Upper lobe of right lung (tissue), 1 donor: ENCODE results near the gene AK1. TPM values are rescaled to one million over a fixed set of nuclear protein-coding genes. Genes with fewer than 3 reads are reported as not detected.
A peak's percentile ranks its signal among the peaks of the same experiment; 100 is the strongest.

Source experiments
- ATAC-seq: fragments of 200-7000 bp; cut with Tn5 transposase; one replicate; pipeline ENCODE4 v1.9.1; 2020; ENCODE audit warnings: mild to moderate bottlenecking, moderate library complexity
- DNase-seq: peaks from one replicate; pipeline ENCODE4 v3.0.0-alpha.2; 2020
- H3K27ac ChIP-seq: fragments of 200-600 bp; one replicate; pipeline ENCODE4 v1.8.0; 2022
- H3K27me3 ChIP-seq: fragments of 200-600 bp; one replicate; pipeline ENCODE4 v1.8.0; 2022; ENCODE audit warnings: mild to moderate bottlenecking
- H3K36me3 ChIP-seq: fragments of 200-600 bp; one replicate; pipeline ENCODE4 v1.8.0; 2022
- H3K4me1 ChIP-seq: fragments of 200-600 bp; one replicate; pipeline ENCODE4 v1.8.0; 2022
- H3K4me3 ChIP-seq: fragments of 200-600 bp; one replicate; pipeline ENCODE4 v1.8.0; 2022; ENCODE audit warnings: mild to moderate bottlenecking
- H3K9me3 ChIP-seq: fragments of 200-600 bp; one replicate; pipeline ENCODE4 v1.8.0; 2022
- CTCF ChIP-seq: fragments of 200-600 bp; IDR thresholded peaks from one replicate; pipeline ENCODE4 v1.8.0; 2022; ENCODE audit warnings: antibody characterized with exemption
- intact Hi-C: fragments of 100-400 bp; cut with DNase I; formaldehyde crosslinking; loops from one replicate; pipeline ENCODE4 v1.11.0; 2022
- total RNA-seq: library from RNA; stranded (reverse); fragmentation: NEBNext Ultra II Directional; extraction: Animal tissue kit (Norgen Biotek cat#: 25700); gene quantifications from one replicate; pipeline ENCODE4 v1.2.1, GENCODE V29; 2021
- donor health status: DM: no; HTN: yes; CAD: no; lungs with severe emphysema.

AK1 gene
- total RNA-seq, 1 donor from 2014 or later = 158 TPM

DNA sequence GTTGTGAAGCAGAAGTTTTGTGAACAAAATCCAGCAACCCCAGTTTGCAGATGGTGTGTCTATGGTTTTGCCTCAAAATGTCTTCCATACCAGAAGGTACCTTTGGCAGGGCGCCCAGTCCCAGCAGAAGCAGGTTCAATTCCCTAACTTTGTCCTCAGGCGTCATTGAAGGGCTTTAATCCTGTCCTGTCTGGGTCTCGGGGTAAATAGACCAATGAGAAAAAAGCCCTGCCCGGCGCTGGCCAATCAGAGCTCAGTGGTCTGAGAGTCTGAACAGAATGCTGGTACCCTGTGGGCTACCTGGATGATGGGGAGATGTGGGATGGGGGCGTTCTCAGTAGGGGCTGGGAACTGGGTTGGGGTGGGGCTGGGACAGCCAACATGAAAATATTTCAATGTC lies 45.6 kb upstream of the AK1 start:
- intact Hi-C loops = loop anchor here (5.0 to 10.0 kb wide), 2 partner anchors 188 to 336 kb away; partner anchors contain the start of gene TOR2A
- Histone ChIP-seq H3K36me3 (no peaks in the 10 kb centered on the region), H3K4me1 (peaks cover 44% of the 10 kb centered on the region), H3K9me3 (no peaks in the 10 kb centered on the region), H3K4me3 (no peak overlapping the region), H3K27me3 (peaks cover 11% of the 10 kb centered on the region), H3K27ac (no peak overlapping the region)
- no peak for TF ChIP-seq CTCF
- DNase-seq = no peak
- ATAC-seq = no peak

DNA sequence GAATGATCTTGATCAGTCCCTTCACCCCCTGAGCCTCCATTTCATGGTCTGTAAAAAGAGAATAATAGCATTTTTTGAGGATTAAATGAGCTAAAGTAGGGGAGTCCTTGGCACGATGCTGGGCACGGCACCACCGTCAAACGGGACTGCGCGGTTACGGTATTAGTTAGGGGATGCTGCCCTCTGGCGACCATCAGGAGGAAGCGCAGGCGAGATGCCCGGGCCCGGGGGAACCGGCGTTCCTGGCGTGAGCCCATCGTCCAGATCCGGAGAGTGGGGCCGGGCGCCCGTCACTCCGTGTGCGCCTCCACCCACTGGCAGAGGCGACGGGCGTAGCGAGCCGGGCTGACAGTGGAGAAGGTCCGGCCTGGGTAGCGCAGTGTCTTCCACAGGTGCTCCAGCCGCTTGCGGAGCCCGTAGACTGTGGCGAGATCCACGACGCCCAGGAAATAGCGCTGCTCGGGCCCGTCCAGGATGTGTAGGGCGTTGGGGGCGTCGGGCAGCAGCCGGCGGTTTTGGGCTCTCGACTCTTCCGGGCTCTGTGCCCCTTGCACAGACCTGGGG lies 44.2 kb upstream of the AK1 start:
- ATAC-seq = peak; percentile 59
- DNase-seq = peak; percentile 86
- no peaks in the 10 kb centered on the region for H3K9me3 ChIP-seq
- TF ChIP-seq CTCF = peak; percentile 98
- intact Hi-C loops = loop anchor here (5.0 to 10.0 kb wide), 2 partner anchors 187 to 334 kb away; partner anchors contain the start of gene TOR2A
- H3K27ac ChIP-seq = no peak overlapping the region
- H3K27me3 ChIP-seq = peaks cover 1% of the 10 kb centered on the region
- peak overlapping the region; percentile 30 for H3K4me3 ChIP-seq
- no peaks in the 10 kb centered on the region for H3K36me3 ChIP-seq
- peaks cover 40% of the 10 kb centered on the region for H3K4me1 ChIP-seq

GRCh38 chr9:127920794-127921193 lies 43.3 kb upstream of the AK1 start:
- H3K27me3 ChIP-seq = no peaks in the 10 kb centered on the region
- DNase-seq (no peak), ATAC-seq (no peak)
- no peak overlapping the region for H3K27ac ChIP-seq
- no peak for TF ChIP-seq CTCF
- no peaks in the 10 kb centered on the region for H3K9me3 ChIP-seq
- intact Hi-C loops = loop anchor here (5.0 to 10.0 kb wide), 2 partner anchors 186 to 333 kb away; partner anchors contain the start of gene TOR2A
- no peaks in the 10 kb centered on the region for H3K36me3 ChIP-seq
- no peak overlapping the region for H3K4me3 ChIP-seq
- H3K4me1 ChIP-seq = peaks cover 46% of the 10 kb centered on the region

DNA sequence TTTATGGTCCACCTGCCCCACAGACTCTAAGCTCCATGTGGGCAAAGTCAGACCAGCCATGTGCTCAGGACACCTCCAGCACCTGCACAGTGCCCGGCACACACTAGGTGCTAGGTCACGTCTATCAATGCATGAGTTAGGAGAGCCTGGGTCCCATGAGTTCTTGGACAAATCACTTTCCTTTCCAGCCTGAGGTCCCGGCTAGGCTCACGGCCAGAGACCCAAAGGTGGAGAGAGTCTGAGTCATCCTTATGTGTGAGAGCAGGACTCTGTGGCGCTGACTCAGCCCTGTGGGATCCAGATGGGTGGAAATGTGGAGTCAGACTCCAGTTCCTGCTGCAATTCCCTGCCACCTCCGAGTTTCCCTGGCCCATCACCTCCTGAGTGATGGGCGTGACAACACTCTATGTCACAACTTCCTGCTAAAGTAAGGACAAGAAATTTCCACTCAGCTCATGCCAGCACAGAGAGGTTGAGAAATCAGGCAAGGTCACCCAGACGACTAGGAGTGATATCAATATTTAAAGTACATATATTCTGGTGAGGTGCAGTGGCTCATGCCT lies 41.9 kb upstream of the AK1 start:
- no peaks in the 10 kb centered on the region for H3K9me3 ChIP-seq
- intact Hi-C loops = no loop called here
- H3K27me3 ChIP-seq = no peaks in the 10 kb centered on the region
- H3K4me3 ChIP-seq = no peak overlapping the region
- DNase-seq = peak; percentile 92
- TF ChIP-seq CTCF = no peak
- H3K4me1 ChIP-seq = peaks cover 57% of the 10 kb centered on the region
- H3K27ac ChIP-seq = peak overlapping the region; percentile 47
- H3K36me3 ChIP-seq = no peaks in the 10 kb centered on the region
- ATAC-seq = peak; percentile 74

- no peaks in the 10 kb centered on the region for H3K9me3 ChIP-seq
- DNase-seq = no peak
- H3K36me3 ChIP-seq = no peaks in the 10 kb centered on the region
- no peaks in the 10 kb centered on the region for H3K27me3 ChIP-seq
- no peak for ATAC-seq
- peak overlapping the region; percentile 47 for H3K27ac ChIP-seq
- intact Hi-C loops = no loop called here
- peaks cover 57% of the 10 kb centered on the region for H3K4me1 ChIP-seq
- TF ChIP-seq CTCF = no peak
- H3K4me3 ChIP-seq = no peak overlapping the region
Observed at GRCh38 chr9:127918183-127919107, 41.0 kb upstream of the AK1 start.
